GM18517 (cell line): ENCODE data around the gene MAPK9.
"Not testable (repeated sequence)": the region's sequence is repeated elsewhere in the genome, so short reads cannot be mapped to it uniquely, and the experiment has no call there.

Experiments used
- ATAC-seq: cut with Tn5 transposase; IDR thresholded peaks from one replicate; pipeline ENCODE4 v1.9.1; 2021; ENCODE audit warnings: mild to moderate bottlenecking, moderate library complexity; ENCODE audit not compliant: unreplicated experiment

Gene MAPK9

DNA sequence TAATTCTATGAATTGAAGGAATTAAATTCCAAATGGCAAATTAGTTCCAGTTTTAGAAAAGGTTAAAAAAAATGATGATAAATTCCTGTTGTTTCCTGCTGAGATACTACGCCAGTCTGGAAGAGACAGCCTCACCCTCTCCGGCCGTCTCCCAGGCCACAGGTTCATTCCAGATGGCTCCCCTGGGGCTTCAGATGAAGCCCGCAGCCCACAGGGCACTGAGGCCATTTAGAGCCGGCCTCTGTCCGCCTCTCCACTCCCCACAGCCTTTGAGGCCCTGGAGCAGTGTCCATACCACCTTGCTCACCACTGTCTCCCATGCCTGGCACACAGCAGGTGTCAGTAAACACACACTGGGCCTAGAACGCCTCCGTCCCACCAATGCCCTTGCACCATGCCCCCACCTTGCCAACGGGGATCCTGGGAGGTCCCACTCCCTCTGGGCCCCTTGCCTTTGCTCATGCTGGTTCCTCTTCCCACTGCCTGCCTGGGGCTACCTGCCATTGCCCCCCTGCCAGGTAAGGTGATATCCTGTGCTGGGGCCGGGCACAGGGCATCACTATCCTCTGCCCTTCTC, 35.2 kb upstream of the MAPK9 start:
- ATAC-seq: no peak

GRCh38 chr5:180324601-180324950, 32.7 kb upstream of the MAPK9 start:
- no peak for ATAC-seq

DNA sequence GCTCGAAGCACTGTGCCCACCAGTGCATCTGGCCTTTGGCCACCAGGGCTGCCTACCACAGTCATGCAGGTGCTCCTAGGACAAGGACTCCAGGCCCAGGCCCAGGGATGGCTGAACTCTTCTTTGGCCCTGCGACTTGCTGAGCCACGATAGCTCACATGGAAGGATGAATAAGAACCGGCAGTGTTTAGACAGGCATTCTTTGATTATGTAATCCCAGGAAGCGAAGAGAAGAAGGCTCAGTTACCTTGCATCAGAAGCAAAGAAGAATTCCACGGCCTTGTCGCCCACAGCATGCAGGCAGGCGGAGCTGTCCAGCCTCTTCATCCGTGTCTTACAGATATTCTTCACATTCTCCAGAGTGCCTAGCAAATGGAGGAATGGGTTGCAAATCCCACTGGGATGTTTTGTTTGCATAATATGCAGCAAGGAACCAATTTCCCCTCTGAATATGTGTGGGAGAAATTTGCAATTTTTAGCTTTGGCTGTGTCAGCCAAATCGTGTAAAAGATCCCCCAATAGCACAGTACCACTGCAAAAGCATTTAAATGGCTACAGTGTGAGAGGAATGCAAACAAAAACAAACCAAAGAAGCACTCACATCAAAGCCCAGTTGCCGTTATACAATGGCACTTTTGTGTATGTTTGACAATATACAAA, 32.2 kb upstream of the MAPK9 start:
- ATAC-seq: no peak

GRCh38 chr5:180323160-180323559, 31.3 kb upstream of the MAPK9 start:
- no peak for ATAC-seq

DNA sequence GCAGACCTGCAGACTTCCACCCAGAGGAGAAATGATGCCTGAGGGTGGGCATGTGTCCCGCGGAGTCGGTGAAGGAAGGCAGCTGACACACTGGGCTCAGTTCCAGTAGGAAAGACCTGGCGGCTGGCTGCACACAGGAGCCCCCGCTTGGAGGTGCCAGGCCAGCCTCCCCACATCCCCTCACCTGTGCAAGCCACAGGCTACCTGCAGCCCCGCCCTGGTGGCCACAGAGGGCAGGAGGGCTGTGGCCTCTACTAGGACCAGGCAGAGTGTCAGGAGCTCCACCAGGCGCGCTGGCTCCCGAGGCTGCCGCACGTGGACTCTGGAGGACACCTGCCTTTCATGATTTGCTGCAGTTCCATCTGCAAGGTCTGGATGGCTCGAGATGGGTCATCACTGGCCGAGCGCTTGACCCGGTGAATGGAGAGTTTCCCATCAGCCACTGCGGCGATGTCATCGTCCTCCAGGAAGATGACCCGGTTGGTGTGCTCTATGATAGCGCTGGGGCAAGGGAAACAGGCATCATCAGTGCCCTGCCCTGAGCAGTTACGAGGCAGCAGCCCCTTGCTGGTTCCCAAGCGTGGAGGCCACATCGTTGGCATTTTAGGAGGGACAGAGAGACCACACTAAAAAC, 26.7 kb upstream of the MAPK9 start:
- ATAC-seq: no peak

DNA sequence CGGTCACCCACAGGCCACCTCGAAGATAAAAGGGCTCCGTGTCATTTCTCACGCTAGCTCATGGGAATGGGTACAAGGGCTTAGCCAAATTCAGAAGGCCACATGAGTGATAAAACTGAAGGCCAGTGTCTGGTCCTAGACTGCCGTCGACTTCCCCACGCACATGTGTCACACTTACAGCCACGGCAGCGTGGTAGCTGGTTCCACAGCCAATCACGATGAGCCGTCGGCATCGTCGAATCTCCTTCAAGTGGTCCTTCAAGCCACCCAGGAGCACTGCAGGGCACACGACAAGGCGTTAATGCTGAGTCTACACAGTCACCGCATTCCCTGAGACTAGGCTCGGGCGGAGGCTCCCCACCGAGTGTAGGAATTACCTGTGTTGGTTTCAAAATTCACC, 24.7 kb upstream of the MAPK9 start:
- no peak for ATAC-seq

- no peak for ATAC-seq
These were observed 23.9 kb upstream of the MAPK9 start for GRCh38 chr5:180315762-180316212.

DNA sequence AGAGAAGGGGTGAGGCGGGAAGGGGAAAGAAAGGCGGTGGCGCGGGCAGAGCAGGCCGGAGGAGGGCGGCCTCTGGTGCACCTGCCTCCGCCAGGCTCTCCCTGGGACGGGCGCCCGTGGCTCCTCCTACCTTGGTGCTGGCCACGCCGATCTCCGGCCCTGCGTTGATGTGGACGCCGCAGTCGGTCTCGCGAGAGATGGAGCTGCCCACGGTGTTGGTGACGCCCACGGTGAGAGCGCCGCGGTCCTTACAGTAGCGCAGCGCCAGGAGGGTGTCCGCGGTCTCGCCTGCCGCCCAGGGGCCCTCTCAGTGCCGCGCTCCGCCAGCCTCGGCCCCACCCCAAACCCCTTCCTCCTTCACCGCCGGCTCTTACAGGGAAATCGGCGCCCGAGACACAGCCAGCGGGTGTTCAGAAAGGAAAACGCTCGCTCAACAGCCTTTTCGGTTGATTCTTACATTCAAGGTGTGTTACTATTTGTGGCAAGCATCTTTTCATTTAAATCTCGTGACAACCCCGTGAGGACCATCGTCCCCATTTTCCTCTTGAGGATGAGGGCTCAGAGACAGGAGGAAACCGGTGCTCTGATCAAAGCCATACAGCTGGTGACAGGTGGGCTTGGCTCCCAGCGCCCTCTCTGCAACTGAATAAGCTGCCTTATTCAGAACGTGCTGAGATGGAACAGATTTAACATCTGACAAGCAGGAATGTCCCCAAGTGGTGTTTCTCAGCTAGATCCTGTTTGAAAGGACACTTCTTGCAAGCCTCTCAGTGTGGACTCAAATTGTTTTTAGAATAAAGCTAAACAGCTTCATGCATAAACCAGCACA, 22.0 kb upstream of the MAPK9 start:
- no peak for ATAC-seq

DNA sequence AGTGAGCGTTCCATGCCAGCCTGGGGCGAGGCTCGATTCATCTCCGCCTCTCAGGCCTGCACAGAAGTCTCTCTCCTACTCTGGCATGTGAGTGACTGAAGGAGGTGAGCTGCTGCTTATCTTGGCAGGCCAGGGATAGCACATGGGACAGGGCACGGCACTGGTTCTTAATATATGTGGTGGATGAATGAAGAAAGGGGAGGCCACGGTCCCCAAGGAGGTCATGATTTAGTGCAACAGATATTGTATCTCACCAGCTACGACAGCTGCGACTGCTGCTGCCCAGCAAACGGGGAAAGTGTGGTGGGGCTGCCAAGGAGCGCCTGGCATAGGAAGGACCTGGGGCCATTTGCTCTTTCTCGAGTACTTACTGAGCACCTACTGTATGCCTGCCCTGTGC, 19.3 kb upstream of the MAPK9 start:
- no peak for ATAC-seq

DNA sequence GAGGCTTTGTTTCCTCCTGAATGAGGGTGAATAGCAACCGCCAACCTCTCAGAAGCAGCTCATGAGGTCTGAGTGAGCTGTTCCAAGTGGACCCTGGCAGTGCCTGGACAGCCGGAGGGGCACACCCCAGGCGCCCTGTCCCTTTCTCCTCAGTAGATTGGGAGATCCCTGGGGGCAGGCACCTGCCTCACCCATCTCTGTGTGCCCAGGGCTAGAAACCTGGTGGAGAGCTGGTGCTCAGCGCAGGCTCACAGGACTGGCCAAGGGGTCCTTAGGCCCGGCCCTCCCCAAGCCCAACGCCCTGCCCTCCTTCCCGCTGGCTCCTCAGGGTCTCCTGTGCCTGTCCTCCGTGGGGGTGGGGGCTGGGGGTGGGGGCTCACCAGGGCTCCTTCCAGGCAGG, 14.9 kb upstream of the MAPK9 start:
- no peak for ATAC-seq

DNA sequence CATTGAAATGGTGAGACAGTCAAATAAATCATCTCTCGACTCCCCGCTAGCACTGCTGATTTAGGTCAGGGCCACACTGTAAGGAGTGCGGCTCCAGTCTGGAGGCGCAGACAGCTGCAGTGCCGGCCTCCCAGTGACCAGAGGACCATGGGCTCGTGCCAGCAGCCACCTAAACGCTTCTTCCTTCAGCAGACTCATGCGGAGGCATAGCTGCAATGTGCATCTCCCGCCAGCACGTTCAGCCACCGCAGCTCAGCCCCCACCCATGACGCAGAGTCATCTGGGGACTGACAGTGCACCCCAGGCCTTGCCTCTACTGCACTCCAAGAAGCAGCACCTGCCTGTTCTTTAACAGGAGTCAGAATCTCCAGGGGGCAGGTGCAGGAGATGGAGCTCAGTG, 13.6 kb upstream of the MAPK9 start:
- no peak for ATAC-seq

DNA sequence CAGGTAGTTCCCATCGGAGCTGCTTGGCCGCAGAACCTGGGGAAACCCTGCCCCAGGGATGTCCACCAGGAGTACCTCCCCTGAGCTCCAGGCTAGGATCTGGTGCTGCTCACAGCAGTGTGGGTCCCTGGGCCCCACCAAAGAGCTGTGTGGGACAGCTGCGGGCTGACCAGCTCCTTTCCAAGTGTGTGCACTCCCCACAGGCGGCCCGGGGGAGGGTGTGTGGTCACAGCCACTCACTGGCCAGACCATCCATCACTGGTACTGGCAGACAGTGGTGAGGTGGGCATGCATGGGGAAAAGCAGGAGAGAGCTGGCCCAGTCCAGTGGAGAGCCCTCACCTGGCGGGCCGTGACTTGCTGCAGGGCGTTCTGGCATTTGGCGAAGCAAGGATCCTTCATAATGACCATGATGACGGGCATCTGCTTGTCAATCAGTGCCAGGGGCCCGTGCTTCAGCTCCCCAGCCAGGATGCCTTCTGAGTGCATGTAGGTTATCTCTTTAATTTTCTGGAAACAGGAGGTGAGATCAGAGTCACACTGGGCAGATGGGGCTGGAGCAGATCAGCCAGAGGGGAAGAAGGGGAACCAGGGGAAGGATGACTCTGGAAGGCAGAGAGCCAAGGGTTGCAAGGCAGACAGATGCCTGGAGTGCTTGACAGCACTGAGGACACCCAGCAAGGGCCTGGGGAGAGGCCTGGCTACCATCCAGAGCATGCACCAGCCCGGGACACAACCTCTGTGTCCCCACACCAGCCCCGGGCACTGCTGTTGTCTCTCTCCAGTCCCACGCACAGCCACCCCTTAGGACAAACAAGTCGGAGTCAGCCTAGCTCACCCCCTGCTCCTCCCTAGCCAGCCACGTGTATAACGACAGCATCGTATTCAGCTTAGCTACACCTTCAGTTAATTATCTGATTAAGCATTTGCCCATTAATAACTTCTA, 12.8 kb upstream of the MAPK9 start:
- ATAC-seq: no peak

DNA sequence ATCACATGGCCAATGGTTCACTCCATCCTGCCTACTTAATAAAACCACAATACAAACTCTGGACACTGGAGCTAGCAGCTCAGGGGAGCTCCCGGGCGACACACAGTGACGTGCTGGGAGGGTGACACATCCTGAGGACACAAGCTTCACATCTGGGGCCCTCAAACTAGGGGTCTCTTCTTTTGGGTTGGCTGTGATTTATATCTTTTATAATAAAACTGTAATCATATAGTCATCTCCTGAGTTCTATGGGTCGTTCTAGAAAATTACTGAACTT, 12.1 kb upstream of the MAPK9 start:
- no peak for ATAC-seq

GRCh38 chr5:180303226-180304015, 11.5 kb upstream of the MAPK9 start:
- no peak for ATAC-seq

GRCh38 chr5:180302256-180302655, 10.4 kb upstream of the MAPK9 start:
- no peak for ATAC-seq

GRCh38 chr5:180301253-180301652, 9.4 kb upstream of the MAPK9 start:
- no peak for ATAC-seq

DNA sequence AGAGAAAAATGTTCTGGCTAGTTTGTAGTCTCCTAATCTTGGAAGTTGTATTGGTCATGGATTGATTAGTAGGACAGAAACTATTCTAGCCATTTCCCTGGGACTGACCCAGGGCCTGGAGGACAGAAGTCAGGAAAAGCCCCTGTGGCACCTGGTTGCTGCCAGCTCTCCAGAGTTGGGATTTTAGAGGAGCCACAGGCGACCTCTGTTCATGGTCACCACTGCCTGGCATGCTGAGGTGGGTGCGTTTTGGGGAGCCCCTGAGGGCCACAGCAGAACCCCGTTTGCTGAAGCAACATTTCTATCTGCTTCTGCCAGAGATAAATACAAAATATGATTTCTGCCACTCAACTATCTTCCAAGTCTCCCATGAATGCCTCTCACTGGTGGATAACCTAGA, 7.6 kb upstream of the MAPK9 start:
- no peak for ATAC-seq

- not testable (repeated sequence) for ATAC-seq
These were observed 7.1 kb upstream of the MAPK9 start for GRCh38 chr5:180299014-180299413.

DNA sequence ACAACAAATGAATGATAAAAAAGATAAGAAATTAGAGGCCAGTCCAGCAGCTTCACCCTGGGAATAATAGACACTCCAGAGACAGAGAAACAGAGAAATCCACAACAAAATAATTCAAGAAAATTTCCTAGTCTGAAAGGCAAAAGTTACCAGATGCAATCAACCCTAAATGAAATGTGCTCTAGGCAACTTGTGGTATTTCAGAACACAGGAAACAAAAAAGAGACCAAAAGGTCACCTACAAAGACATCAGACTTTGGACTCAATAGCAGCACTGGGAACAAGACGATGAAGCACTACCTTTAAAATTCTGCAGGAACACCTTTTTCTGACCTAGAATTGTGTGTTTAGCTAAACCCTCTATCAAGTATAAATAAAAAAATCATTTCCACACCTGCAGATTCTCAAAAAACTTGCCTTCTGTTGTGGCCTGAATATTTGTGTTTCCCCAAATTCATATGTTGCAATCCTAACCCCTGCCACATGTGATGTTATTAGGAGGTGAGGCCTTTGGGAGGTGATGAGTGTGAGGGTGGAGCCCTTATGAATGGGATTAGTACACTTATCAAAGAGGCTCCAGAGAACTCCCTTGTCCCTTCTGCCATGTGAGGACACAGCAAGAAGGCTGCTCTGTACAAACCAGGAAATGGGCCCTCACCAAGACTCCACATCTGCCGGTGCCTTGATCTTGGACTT, 5.9 kb upstream of the MAPK9 start:
- ATAC-seq: no peak

DNA sequence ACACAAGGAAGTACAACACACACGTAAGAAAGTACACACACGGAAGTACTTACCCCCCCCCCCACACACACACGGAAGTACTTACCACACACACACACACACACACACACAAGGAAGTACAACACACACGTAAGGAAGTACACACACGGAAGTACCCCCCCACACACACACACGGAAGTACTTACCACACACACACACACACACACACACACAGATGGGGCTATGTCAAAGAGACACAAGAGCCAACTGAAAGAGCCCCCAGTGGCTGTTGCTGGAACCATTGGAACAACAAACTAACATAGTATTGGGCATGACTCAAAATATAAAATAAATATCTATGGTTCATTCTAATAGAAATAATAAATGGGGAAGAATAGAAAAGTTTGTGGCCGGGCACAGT, 4.9 kb upstream of the MAPK9 start:
- no peak for ATAC-seq
